ENCODE data around the gene ADRA2B.
A peak's percentile ranks its signal among the peaks of the same experiment; 100 is the strongest.
"Not testable (repeated sequence)": the region's sequence is repeated elsewhere in the genome, so short reads cannot be mapped to it uniquely, and the experiment has no call there.

Gene ADRA2B

GRCh38 chr2:96150007-96150640 is 33.8 kb upstream of the ADRA2B start:
- DNase-seq = no peak

DNA sequence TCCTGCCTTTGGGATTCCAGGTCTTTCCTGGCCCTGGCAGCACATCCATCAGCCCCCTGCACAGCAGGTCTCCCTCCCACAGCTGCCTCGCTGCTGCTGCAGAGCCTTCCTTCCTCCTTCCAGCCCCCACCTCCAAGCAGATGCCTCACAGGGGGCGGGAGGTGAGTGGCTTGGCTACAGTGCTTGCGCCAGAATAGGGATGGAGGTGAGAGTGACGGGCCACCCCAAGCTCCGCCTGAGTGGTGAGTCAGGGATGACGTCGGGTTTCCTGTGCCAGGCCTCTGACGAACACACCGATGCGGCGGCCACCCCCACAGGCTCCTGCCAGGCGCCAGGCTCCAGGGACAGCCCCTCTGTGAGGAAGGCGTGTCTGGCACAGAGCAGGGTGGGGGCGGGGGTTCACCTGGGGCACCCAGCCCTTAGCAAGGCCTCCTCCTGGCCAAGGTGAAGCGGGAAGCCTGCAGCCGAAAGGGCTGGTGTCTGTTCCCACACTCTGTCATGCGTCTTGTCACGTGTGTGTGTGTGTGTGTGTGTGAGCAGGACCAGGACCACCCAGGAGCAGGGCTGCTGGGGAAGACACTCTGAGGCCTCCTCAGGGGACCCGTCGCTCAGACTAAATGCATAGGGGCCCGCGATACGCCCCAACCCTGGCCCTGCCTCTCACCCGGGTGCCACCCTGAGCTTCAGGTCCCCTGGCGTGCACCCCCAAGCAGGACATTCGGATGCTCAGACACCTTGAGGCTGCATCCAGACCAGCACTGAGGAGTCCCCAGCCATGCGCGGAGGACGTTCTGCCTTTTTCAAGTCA is 32.2 kb upstream of the ADRA2B start:
- peak; percentile 94 for DNase-seq

DNA sequence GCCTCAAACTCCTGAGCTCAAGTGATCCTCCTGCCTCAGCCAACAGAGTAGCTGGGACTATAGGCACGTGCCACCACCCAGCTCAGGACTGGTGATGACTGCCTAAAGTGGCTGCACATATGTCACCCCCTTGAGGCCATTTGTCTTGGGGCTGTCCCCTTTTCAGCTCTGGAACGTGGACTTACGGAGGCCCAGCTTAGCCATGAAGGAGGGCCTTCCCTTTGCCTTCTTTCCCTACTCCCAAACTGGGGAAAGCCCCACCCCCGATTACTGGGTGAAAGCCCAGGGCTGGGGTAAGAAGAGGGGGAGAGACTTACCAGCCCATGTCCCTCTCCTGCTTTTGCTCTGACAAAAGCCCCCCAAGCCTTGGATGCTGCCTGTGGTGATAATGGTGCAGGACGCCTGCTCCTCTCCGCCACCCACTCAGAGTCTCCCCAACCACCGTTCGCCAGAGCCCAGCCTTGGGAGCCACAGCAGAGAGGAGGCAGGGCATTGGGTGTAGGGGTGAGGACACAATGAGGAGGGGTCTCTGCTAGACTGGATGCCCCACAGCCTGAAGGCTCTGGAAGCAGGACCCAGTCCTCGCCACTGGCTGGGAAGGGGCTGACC is 31.3 kb upstream of the ADRA2B start:
- no peak for DNase-seq

- DNase-seq = peak; percentile 57
These were observed 30.7 kb upstream of the ADRA2B start for GRCh38 chr2:96146881-96147592.

DNA sequence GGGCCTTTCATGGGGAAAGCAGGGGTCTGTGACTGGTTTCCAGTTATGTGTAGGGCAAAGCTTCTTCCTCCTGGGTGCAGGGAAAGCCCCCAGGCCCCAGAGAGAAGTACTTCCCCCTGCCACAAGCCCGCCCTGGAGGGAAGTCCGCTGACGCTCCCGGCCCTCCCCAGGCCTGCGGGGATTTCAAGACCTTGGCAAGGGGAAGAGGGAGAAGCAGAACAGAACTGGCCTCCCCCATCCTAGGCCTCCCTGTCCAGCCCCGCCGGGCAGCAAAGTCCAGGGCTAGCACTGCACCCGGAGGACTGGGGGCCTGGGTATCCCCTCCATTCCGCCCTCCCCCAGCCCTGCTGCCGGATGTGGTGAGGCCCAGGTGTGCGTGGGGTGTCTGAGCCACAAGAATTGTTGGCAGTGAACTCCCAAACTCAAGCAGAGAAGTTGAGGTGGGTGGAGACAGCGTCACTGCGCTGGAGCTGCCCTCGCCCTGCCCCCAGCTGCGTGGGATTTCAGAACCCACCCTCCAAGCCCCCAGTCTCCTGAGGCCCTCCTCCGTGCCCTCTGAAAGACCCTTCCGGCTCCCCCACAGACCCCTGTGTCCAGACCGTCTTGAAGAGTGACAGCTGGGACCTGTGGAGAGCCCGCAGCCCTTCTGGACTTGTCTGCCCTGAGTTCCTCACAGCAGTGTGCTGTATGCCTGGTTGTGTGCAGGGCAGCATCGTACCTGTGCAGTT is 29.9 kb upstream of the ADRA2B start:
- no peak for DNase-seq

DNA sequence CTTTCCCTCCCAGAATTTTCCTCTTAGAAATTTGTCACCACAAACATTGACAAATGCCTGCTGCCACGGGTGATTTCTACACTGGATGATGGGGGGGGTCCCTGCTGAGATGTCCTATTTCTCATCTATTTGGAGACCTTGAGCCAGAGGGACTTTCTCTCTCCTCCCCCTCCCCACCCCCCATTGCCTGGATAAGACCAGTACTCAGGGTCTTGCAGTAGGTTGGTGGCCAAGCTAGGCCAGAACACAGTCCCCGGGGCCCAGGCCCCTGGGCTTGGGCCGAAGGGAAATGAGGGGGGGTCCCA is 29.4 kb upstream of the ADRA2B start:
- DNase-seq = no peak

- peak; percentile 74 for DNase-seq
These were observed 28.9 kb upstream of the ADRA2B start, which contains the start of gene DUSP2 for GRCh38 chr2:96145036-96145847. Gene DUSP2, minus strand, starts transcription at chr2:96145440. Its CDS starts 86 bp downstream, at chr2:96145354.

DNA sequence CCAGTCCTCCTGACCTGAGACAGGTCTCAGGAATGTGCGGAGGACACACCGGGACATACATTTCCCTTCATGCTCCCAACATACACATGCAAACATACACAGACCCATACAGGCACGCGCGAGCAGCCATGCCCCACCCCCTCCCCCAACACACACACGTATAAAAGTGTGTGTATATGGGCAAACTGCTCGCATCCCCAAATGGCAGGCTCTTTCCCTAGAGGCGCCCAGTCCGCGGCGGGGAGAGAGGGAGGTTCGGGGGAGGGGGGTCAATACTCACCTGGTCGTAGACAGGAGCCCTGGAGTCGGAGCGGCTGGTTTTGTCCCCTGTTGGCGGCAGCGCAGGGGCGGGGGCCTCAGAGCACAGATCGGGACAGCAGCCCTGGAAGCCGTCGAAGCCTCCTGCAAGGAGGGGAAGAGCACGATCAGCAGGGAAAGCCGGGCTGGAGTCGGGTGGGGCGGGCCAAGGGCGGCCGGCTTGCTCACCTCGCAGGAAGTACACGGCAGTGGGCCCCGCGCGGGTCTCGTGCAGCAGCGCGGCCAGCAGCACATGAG is 28.2 kb upstream of the ADRA2B start:
- DNase-seq = no peak

DNA sequence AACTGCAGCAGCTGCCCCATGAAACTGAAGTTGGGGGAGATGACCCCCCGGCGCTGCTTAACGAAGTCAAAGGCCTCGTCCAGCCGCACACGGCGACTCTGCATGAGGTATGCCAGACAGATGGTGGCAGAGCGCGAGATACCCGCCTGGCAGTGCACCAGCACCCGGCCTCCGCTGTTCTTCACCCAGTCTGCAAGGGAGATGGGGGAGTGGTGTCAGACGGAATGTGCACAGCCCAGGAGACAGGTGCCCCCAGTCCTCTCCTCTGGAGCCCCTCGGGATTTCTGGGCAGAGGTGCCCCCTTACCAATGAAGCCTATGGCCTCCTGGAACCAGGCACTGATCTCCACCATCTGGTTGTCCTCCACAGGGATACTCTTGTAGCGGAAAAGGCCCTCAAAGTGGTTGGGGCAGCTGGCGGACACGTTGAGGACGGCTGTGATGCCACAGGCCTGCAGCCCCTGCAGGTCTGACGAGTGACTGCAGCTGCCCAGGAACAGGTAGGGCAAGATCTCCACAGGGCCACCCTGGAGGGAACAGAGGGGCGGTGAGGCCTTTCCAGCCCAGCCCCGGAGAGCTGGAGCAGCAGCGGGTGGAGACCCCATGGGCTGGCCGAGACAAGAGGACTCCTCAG is 27.6 kb upstream of the ADRA2B start:
- no peak for DNase-seq

DNA sequence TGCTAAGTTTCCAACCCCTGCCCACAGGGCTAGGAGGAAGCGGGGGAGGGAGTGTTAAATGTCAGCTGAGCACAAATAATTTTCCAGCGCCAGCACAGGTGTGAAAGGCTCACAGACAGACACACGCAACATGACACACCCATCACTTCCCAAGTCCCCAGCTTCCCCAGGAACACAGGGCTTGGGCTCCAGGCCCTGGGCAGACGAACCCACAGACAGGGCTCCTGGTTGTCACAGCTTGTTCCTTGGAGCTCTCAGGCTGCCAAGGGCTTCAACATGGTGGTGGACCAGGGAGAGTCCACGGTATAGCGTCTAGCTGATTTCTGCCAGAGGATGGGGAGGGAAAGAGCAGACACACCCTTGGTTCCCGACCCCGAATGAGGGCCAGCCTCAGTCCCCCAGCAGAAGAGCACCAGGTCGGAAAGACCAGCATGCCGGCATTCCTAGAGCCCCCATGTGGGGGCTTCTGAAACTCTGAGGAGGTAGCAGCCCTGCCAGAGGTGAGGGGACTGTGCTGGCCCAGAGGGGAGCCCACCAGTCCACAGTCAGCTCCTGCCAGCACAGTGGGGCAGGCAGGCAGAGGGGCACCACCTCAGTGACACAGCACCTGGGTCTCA is 27.0 kb upstream of the ADRA2B start:
- DNase-seq = no peak

DNA sequence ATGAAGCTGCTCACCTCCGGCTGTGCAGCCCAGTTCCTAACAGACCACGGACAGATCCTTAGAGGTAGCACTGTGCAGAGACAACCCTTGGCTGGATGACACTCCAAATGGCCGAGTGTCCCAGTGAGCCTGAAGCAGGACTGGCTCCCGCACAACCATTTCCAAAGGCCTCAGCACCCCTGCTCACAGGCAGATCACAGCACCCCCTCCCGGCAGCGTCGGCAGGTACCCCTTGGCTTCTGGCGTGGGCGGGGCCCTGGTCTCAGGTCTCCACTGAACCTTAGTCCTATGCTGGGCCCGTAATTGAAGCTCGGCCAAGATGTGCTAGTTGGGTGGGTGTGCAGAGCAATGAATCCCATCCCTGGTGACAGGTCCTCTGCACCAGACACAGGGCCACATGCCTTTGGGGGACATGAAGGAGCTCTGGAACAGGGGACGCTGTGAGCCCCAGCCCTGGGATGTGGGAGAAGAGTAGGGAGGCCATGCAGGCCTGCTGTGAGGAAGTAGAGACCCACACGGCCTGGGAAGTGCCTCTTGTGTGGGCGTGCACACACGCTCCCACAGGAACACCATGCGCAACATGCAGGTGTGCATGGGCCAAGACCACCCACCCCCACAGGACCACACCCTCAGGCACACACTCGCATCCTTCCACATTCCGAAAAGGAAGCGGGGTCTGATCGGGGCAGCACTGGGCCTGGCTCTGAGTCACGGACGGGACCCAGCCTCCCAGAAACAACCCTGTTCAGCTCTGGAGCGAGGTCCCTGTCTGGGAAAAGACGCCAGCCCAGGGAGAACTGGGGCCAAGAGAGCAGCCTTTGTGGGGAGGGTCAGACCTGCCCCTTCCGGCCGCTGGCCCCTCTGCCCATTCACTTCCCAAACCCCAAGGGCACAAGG is 26.1 kb upstream of the ADRA2B start:
- no peak for DNase-seq

GRCh38 chr2:96141624-96141967 is 25.2 kb upstream of the ADRA2B start:
- not testable (repeated sequence) for DNase-seq

GRCh38 chr2:96140941-96141623 is 24.7 kb upstream of the ADRA2B start:
- DNase-seq = no peak

DNA sequence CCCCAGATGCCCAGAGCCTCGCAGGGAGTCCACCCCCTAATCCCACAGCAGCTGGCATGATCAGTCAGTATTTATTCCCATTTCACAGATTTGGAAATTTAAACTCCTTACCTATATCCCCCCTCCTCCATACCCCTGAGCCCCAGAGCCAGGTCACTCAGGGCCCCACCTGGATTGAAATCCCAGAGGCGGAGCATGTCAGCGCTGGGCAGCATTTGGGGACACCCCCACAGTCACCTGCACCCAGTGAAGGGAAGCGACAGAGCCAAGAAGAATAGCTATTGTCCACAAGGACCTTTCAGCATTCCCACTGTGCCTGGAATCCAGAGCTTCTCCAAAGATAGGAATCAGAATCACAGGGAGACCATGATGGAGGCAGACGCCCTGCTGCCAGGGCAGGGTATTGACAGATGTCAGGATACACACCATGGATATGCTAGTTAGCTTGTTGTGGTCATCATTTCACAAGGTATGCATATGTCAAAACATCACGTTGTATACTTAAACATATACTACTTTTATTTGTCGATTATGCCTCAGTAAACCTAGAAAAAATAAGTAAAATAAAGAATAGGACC is 22.9 kb upstream of the ADRA2B start:
- no peak for DNase-seq

DNA sequence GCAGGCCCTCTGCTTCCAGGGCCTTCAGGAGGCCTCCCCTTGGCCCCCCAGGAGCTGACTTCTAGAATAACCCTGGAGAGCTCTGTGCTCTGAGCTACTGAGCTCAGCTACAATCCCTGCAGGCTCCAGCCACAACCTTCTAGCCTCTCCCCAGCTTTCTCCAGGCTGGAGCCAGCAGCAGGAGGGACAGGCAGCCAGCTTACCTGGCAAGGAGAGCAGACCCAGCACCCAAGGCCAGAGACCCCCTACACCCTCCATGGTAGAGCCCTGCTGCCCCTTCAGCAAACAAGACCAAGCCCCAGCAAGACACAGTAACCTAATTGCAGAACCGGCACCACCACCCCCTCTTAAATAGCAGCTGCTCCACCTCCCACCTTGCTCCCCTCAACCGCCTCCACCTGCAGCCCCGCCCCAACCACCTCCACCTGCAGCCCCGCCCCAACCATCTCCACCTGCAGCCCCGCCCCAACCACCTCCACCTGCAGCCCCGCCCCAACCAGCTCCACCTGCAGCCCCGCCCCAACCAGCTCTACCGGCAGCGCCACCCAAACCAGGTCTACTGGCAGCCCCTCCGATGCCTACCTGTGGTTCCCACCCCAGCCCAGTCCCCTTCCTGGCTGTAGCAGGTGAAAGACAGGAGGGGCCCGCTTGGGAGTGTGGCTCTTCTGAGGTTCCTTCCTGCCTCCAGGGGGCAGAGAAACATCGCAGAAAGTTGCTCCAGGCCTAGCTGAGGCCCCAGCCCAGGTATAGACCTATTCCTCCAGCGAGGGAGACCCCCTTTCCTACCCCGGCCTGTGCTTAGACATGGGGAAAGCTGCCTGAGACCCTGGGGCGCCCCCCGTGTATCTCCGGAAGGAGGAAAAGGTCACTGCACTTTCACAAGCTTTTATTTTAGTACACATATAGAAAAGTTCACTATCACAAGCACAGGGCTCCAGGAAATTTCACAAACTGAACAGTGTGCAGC is 22.1 kb upstream of the ADRA2B start, which contains the start of gene ASTL:
Gene ASTL (minus strand): TSS at position 324 of the 967 bp plus-strand sequence. CDS start 66 bp downstream, at position 258.
- DNase-seq = peak; percentile 44

- no peak for DNase-seq
These were observed 21.2 kb upstream of the ADRA2B start for GRCh38 chr2:96137321-96138178.

All from fibroblast of skin of right biceps (primary cell).